ENCODE measurements around the gene SREK1.
"Not testable (repeated sequence)": the region's sequence is repeated elsewhere in the genome, so short reads cannot be mapped to it uniquely, and the experiment has no call there.

Gene SREK1

GRCh38 chr5:66168226-66168625, 24.1 kb downstream of the SREK1 start:
- no peak for DNase-seq

- DNase-seq = no peak
Observed at GRCh38 chr5:66169534-66169933, 25.4 kb downstream of the SREK1 start.

GRCh38 chr5:66170195-66170919, 26.3 kb downstream of the SREK1 start:
- DNase-seq = no peak

GRCh38 chr5:66171349-66172344, 27.5 kb downstream of the SREK1 start:
- peak; percentile 50 for DNase-seq

GRCh38 chr5:66174338-66174737, 30.2 kb downstream of the SREK1 start:
- DNase-seq = peak; percentile 57

GRCh38 chr5:66178799-66179198, 34.7 kb downstream of the SREK1 start:
- DNase-seq = peak; percentile 28

- DNase-seq = peak; percentile 43
Observed at GRCh38 chr5:66179297-66180051, 35.4 kb downstream of the SREK1 start.

GRCh38 chr5:66180282-66181155, 36.4 kb downstream of the SREK1 start:
- DNase-seq = no peak

- DNase-seq = no peak
Observed at GRCh38 chr5:66186108-66186507, 42.0 kb downstream of the SREK1 start.

- no peak for DNase-seq
Observed at GRCh38 chr5:66193419-66193818, 49.3 kb downstream of the SREK1 start.

GRCh38 chr5:66197764-66198405, 53.8 kb downstream of the SREK1 start:
- no peak for DNase-seq

- no peak for DNase-seq
Observed at GRCh38 chr5:66198837-66199236, 54.7 kb downstream of the SREK1 start.

- no peak for DNase-seq
Observed at GRCh38 chr5:66203531-66203930, 59.4 kb downstream of the SREK1 start.

GRCh38 chr5:66206465-66206864, 62.4 kb downstream of the SREK1 start:
- no peak for DNase-seq

- no peak for DNase-seq
Observed at GRCh38 chr5:66207800-66208561, 63.9 kb downstream of the SREK1 start.

- DNase-seq = no peak
Observed at GRCh38 chr5:66209350-66209749, 65.2 kb downstream of the SREK1 start.

GRCh38 chr5:66209794-66210193, 65.7 kb downstream of the SREK1 start:
- no peak for DNase-seq

GRCh38 chr5:66213533-66213932, 69.4 kb downstream of the SREK1 start:
- DNase-seq = no peak

- no peak for DNase-seq
Observed at GRCh38 chr5:66222455-66222854, 78.4 kb downstream of the SREK1 start.

- not testable (repeated sequence) for DNase-seq
Observed at GRCh38 chr5:66222896-66223295, 78.8 kb downstream of the SREK1 start.

GRCh38 chr5:66223637-66224036, 79.5 kb downstream of the SREK1 start:
- DNase-seq = no peak
